Measurements from ENCODE around the gene SPCS3.
"Not testable (repeated sequence)": the region's sequence is repeated elsewhere in the genome, so short reads cannot be mapped to it uniquely, and the experiment has no call there.

SPCS3 gene

GRCh38 chr4:176340871-176341685, 21.3 kb downstream of the SPCS3 start:
- intact Hi-C loops (cut with DNase I; ENCODE audit: low total_unique reads), result loop anchor here (10.0 kb wide), 1 partner anchor 306 kb away; no protein-coding TSS in a partner anchor
- Histone ChIP-seq H3K27ac (no peak overlapping the region), H3K4me3 (no peak overlapping the region), H3K27me3 (no peaks in the 10 kb centered on the region), H3K4me1 (peaks cover 0 to 21% (median 0%) of the 10 kb centered on the region in 4 donors), H3K9me3 (peaks cover 0 to 17% (median 0%) of the 10 kb centered on the region in 3 donors), H3K36me3 (no peaks in the 10 kb centered on the region)
- peak; percentile 28 to 30 for TF ChIP-seq CTCF (IDR thresholded peaks at IDR 0.05)
- no peak for DNase-seq

GRCh38 chr4:176342384-176342783, 22.6 kb downstream of the SPCS3 start:
- Histone ChIP-seq H3K9me3 (peaks cover 0 to 17% (median 0%) of the 10 kb centered on the region in 3 donors), H3K27me3 (no peaks in the 10 kb centered on the region), H3K4me1 (peaks cover 0 to 21% (median 0%) of the 10 kb centered on the region in 4 donors), H3K36me3 (no peaks in the 10 kb centered on the region), H3K4me3 (no peak overlapping the region), H3K27ac (no peak overlapping the region)
- TF ChIP-seq CTCF (IDR thresholded peaks at IDR 0.05), result no peak
- intact Hi-C loops (cut with DNase I; ENCODE audit: low total_unique reads), result loop anchor here (10.0 kb wide), 1 partner anchor 308 kb away; no protein-coding TSS in a partner anchor
- DNase-seq, result no peak

GRCh38 chr4:176343286-176343685, 23.5 kb downstream of the SPCS3 start:
- peaks cover 0 to 21% (median 0%) of the 10 kb centered on the region in 4 donors for H3K4me1 ChIP-seq
- H3K4me3 ChIP-seq, result no peak overlapping the region
- peaks cover 0 to 17% (median 0%) of the 10 kb centered on the region in 3 donors for H3K9me3 ChIP-seq
- H3K27me3 ChIP-seq, result no peaks in the 10 kb centered on the region
- intact Hi-C loops (cut with DNase I; ENCODE audit: low total_unique reads), result loop anchor here (10.0 kb wide), 1 partner anchor 308 kb away; no protein-coding TSS in a partner anchor
- no peak for TF ChIP-seq CTCF (IDR thresholded peaks at IDR 0.05)
- no peaks in the 10 kb centered on the region for H3K36me3 ChIP-seq
- H3K27ac ChIP-seq, result no peak overlapping the region
- DNase-seq, result no peak

GRCh38 chr4:176345346-176345745, 25.6 kb downstream of the SPCS3 start:
- H3K4me3 ChIP-seq, result peak overlapping the region; percentile 43 to 48
- H3K27ac ChIP-seq, result peak overlapping the region; percentile 16 to 43
- peaks cover 0 to 18% (median 0%) of the 10 kb centered on the region in 4 donors for H3K4me1 ChIP-seq
- not testable (repeated sequence) for H3K36me3 ChIP-seq, DNase-seq, H3K27me3 ChIP-seq
- peaks cover 0 to 17% (median 0%) of the 10 kb centered on the region in 3 donors for H3K9me3 ChIP-seq
- intact Hi-C loops (cut with DNase I; ENCODE audit: low total_unique reads), result loop anchor here (10.0 kb wide), 1 partner anchor 311 kb away; no protein-coding TSS in a partner anchor

- not testable (repeated sequence) for H3K4me3 ChIP-seq, H3K27me3 ChIP-seq, DNase-seq, H3K36me3 ChIP-seq, H3K27ac ChIP-seq
- peaks cover 0 to 17% (median 0%) of the 10 kb centered on the region in 3 donors for H3K9me3 ChIP-seq
- intact Hi-C loops (cut with DNase I; ENCODE audit: low total_unique reads), result loop anchor here (10.0 kb wide), 1 partner anchor 312 kb away; no protein-coding TSS in a partner anchor
- peaks cover 0 to 13% (median 0%) of the 10 kb centered on the region in 4 donors for H3K4me1 ChIP-seq
These were observed 27.1 kb downstream of the SPCS3 start for GRCh38 chr4:176346836-176347235.

GRCh38 chr4:176350671-176351070, 30.9 kb downstream of the SPCS3 start:
- peaks cover 0 to 3% (median 0%) of the 10 kb centered on the region in 4 donors for H3K4me1 ChIP-seq
- no peaks in the 10 kb centered on the region for H3K36me3 ChIP-seq
- no peak overlapping the region for H3K4me3 ChIP-seq
- TF ChIP-seq CTCF (IDR thresholded peaks at IDR 0.05), result no peak
- DNase-seq, result no peak
- intact Hi-C loops (cut with DNase I; ENCODE audit: low total_unique reads), result no loop called here
- H3K9me3 ChIP-seq, result no peaks in the 10 kb centered on the region
- no peak overlapping the region for H3K27ac ChIP-seq
- no peaks in the 10 kb centered on the region for H3K27me3 ChIP-seq
